Mammary epithelial cell (primary cell): ENCODE results near the gene SETD5.

Experiments
- CTCF ChIP-seq, 2 donors: IDR thresholded peaks in 1 of 2; conservative IDR thresholded peaks in 1 of 2; 2 replicates each; pipeline ENCODE4 v1.5.1; 2011 to 2012; ENCODE audit warnings: inconsistent platforms in 2 of 2, low read length in 2 of 2, mild to moderate bottlenecking in 2 of 2, control low read depth in 1 of 2, low read depth in 1 of 2; ENCODE audit not compliant: insufficient read depth in 1 of 2; ENCODE audit errors: extremely low read depth in 1 of 2
- EZH2 ChIP-seq: IDR thresholded peaks from 2 replicates; pipeline ENCODE4 v1.6.1; 2012; ENCODE audit warnings: low read length, inconsistent platforms, borderline replicate concordance

- TF ChIP-seq EZH2 (no peak), CTCF (conservative IDR thresholded peaks at IDR 0.05 in 1 of 2, IDR thresholded peaks at IDR 0.05 in 1 of 2; ENCODE audit: extremely low read depth in 1 of 2, insufficient read depth in 1 of 2, low read depth in 1 of 2, low read length in 2 of 2) (no peak)
These were observed 70.0 kb downstream of the SETD5 start for GRCh38 chr3:9467451-9467850.
